Left cardiac atrium (tissue), 4 donors: ENCODE results near the gene GRK3. TPM values are rescaled to one million over a fixed set of nuclear protein-coding genes. Genes with fewer than 3 reads are reported as not detected.
"Not testable (repeated sequence)": the region's sequence is repeated elsewhere in the genome, so short reads cannot be mapped to it uniquely, and the experiment has no call there.

Source experiments
- ATAC-seq, 2 donors: fragments of 200-7000 bp; cut with Tn5 transposase; one replicate each; pipeline ENCODE4 v1.9.1; 2020; ENCODE audit warnings: mild to moderate bottlenecking in 2 of 2, moderate library complexity in 2 of 2
- DNase-seq: peaks from one replicate; pipeline ENCODE4 v3.0.0-alpha.2; 2020
- intact Hi-C, 2 donors: fragments of 100-400 bp; cut with DNase I; formaldehyde crosslinking; loops; one replicate each; pipeline versions ENCODE4 v1.14.1 to v1.15.1; 2022 to 2023
- total RNA-seq, 2 donors: library from RNA; stranded (reverse); fragmentation: NEBNext Ultra II Directional; extraction: Animal tissue kit (Norgen Biotek cat#: 25700); gene quantifications; one replicate each; pipeline ENCODE4 v1.2.1, GENCODE V29; 2021
- donor health status: DM: no; HTN: yes; CAD: no.
- donor health status: DM: no; HTN: yes; CAD: no; lungs with severe emphysema.
- donor health status: DM: yes; HTN: yes; CAD: no.
- donor health status: Dilated cardiomyopathy.

The GRK3 gene
- total RNA-seq, 2 donors from 2014 or later = 12.2 to 20.5 TPM

DNA sequence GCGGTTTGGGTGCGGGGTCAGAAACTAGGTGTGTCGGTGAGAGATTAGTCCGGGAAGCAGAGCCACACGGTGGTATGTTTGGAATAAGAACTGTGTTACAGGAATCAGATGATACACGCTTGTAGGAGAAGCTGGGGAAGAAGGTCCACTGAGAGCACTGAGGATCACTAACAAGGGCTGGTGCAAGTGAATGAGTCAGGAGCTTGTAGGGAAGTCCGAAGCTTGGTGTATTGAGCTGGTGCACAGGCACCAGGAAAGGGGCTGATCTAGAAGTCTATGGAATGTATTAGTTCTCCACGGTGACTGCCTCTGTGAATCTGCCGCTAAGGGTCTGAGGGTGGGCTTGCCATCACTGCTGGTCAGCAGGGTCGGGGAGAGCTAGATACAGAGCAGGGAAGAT, 18.8 kb upstream of the GRK3 start:
- ATAC-seq (no peak), DNase-seq (no peak)
- intact Hi-C loops = loop anchor here in 1 of 2 donors (10.0 kb wide), 1 partner anchor 159 kb away; no protein-coding TSS in a partner anchor

DNA sequence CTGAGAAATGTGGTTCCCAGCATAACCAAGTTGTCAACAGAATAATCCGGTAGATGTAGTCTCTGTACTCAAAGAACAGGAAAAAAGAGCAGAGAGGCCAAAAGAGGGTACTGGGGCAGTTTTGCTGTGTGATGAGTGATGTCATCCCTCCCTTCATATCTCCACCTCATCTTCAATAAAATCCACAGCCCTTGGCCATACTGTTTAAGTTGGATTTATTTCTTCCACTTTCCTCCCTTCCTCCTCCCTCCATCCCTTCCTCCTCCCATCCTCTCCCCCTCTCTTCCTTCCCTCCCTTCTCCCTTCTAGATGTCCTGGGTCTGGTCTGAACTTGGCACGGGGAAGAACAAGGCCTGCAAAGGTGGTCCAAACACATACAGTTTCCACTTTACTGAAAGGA, 18.2 kb upstream of the GRK3 start:
- DNase-seq (no peak), ATAC-seq (no peak)
- intact Hi-C loops = loop anchor here in 1 of 2 donors (10.0 kb wide), 1 partner anchor 159 kb away; no protein-coding TSS in a partner anchor

DNA sequence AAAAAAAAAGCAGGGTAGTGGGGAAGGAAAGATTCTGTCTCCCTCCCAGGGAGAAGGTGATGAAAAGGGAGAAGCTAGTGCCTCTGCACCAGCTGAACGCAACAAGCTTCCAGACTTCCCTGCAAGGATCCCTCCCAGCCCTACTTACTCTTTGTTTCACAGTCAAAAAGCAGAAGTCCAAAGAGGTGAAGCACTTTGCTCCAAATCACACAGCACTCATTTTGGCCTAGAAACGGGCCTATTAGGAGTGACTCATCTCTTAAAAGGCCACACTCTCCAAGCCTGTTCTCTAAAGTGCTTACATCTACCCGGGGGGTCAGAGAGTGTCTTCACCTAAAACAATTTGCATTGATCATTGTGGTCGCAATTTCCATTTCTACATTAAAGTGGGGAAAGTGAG, 17.7 kb upstream of the GRK3 start:
- DNase-seq (no peak), ATAC-seq (peak in 1 of 2 donors; percentile 59)
- intact Hi-C loops = loop anchor here in 1 of 2 donors (10.0 kb wide), 1 partner anchor 158 kb away; no protein-coding TSS in a partner anchor

DNA sequence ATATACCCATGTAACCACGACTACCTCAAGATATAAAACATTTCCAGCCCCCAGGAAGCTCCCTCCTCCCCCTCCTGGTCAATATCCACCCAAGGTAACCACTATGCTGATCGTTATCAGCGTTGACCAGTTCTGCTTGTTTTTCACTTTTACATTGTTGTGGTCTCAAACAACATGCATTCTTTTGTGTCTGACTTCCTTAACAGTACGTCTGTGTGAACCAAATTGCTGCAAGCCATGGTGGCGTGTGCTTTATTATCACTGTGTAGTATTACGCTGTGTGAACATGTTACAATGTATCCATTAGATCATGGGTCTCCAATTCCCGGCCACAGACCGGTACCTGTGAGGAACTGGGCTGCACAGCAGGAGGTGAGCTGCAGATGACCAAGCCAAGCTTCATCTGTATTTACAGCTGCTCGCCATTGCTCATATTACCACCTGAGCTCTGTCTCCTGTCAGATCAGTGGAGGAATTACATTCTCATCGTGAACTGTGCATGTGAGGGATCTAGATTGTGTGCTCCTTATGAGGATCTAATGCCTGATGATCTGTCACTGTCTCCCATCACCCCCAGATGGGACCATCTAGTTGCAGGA, 15.5 kb upstream of the GRK3 start:
- ATAC-seq (no peak), DNase-seq (no peak)
- intact Hi-C loops = loop anchor here in 1 of 2 donors (10.0 kb wide), 1 partner anchor 156 kb away; no protein-coding TSS in a partner anchor

DNA sequence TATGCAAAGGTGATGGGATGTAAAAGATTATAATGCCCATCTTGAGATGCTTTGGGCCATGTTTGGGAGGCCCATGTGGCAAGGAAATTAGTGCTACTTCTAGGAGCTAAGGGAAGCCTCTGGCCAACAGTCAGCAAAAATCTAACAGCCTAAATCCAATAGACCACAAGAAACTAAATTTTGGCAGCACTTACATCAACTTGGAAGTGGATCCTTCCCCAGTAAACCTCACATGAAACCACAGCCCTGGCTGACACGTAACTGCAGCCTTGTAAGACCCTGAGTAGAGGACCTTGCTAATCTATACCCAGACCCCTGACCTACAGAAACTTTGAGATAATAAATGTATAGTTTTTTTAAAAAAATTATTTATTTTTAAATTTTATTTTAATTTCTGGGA, 13.1 kb upstream of the GRK3 start:
- ATAC-seq (no peak), DNase-seq (no peak)
- intact Hi-C loops = loop anchor here in 1 of 2 donors (10.0 kb wide), 1 partner anchor 153 kb away; no protein-coding TSS in a partner anchor

DNA sequence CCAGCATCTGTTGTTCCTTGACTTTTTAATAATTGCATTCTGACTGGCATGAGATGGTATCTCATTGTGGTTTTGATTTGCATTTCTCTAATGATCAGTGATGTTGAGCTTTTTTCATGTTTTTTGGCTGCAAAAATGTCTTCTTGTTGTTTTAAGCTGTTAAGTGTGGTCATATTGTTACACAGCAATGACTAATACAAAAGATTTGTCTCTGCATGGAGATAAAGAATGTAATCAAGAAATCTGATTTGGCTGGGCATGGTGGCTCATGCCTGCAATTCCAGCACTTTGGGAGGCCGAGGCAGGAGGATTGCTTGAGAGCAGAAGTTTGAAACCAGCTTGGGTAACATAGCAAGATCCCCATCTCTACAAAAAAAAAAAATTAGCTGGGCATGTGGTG, 12.1 kb upstream of the GRK3 start:
- ATAC-seq, DNase-seq: not testable (repeated sequence)
- intact Hi-C loops = loop anchor here in 1 of 2 donors (10.0 kb wide), 1 partner anchor 152 kb away; no protein-coding TSS in a partner anchor

DNA sequence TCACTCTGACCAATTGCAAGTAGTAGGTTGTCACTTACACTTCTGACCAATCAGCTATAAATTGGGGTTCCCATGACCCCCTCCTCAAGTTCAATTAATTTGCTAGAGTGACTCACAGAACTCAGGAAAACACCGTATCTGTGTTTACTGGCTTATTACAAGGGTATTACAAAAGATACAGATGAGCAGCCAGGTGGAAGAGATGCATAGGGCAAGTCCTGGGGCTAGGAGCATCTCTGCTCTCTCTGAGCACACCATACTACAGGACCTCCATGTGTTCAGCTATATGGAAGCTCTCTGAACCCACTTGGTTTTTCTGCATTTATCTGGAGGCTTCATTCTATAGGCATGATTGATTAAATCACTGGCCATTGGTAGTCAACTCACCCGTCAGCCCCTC, 11.3 kb upstream of the GRK3 start:
- intact Hi-C loops = loop anchor here in 1 of 2 donors (10.0 kb wide), 1 partner anchor 152 kb away; no protein-coding TSS in a partner anchor
- ATAC-seq (no peak), DNase-seq (no peak)

DNA sequence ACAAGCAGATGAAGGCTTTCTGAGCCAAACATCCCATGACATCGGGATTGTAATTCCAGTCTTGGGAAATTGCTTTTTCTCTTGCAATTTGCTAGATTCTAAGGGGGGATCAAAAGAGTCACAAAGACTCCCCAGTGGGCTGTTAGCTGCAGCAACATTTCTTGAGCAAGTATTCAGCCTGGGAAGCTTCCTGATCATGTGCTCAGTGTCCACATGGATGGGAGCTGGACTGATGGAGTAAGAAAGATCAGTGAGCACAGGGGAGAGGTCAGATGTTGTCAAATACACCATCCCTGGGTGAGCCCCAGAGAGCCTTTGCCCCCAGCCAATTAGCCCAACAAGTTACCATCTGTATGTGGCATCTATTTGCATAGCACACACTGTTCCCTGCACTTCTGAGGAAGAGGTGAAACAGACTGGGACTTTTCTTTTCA, 10.2 kb upstream of the GRK3 start:
- intact Hi-C loops = loop anchor here in 1 of 2 donors (10.0 kb wide), 1 partner anchor 151 kb away; no protein-coding TSS in a partner anchor
- ATAC-seq = peak in 1 of 2 donors; percentile 80
- DNase-seq = no peak

DNA sequence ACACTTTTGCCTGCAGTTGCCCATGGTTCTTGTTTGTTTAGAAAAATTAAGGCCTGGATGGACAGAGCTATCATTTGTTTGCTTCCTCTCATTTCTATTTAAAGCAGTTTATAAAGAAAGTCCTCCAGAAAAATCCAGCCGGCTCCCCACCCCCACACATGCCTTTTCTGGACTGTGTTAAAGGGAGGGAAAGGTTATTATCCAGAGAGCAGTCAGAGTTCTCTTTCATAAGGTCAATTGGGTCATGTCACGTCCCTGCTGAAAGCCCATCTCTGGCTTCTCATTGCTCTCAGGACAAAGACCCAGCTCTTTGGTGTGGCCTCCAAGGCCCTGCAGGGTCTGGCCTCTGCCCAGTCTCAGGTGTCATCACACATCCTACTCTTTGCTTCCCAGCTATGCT, 9.8 kb upstream of the GRK3 start:
- peak in 1 of 2 donors; percentile 42 for ATAC-seq
- DNase-seq = no peak
- intact Hi-C loops = loop anchor here in 1 of 2 donors (10.0 kb wide), 1 partner anchor 150 kb away; no protein-coding TSS in a partner anchor

DNA sequence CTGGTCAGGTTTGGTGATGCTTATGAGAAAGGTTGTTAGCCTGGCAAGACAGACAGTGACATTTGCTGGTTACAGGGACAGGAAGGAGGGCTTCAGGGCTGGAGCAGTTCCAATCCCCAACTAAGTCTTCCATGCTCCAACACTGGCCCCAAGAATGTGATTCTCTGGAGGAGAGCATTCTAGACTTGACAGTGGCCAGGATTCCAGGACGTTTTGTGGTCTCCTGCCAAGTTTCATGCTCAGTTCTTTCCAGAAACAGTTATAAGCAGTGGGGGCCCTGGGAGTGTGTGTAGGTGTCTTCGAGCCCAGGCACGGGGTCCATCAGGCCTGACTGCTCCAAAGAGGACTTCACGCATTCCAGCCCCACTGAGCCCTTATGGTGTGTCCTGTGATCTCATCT, 8.9 kb upstream of the GRK3 start:
- intact Hi-C loops = loop anchor here in 1 of 2 donors (10.0 kb wide), 1 partner anchor 149 kb away; no protein-coding TSS in a partner anchor
- DNase-seq (no peak), ATAC-seq (no peak)

DNA sequence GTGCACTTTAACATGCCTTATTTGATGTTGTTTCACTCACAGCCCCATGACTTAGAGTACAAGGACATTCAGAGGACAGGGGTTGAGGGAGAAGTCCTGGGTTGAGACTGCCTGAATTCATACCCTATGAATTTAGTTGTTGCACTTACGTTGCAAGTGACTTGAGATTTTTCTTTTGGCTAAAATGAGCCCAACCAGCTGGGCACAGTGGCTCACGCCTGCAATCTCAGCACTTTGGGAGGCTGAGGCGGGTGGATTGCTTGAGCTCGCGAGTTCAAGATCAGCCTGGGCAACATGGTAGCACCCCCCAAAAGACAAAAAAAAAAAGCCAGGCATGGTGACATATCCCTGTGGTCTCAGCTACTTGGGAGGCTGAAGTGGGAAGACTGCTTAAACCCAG, 7.3 kb upstream of the GRK3 start:
- intact Hi-C loops = loop anchor here in 1 of 2 donors (10.0 kb wide), 1 partner anchor 148 kb away; no protein-coding TSS in a partner anchor
- no peak for ATAC-seq
- no peak for DNase-seq

DNA sequence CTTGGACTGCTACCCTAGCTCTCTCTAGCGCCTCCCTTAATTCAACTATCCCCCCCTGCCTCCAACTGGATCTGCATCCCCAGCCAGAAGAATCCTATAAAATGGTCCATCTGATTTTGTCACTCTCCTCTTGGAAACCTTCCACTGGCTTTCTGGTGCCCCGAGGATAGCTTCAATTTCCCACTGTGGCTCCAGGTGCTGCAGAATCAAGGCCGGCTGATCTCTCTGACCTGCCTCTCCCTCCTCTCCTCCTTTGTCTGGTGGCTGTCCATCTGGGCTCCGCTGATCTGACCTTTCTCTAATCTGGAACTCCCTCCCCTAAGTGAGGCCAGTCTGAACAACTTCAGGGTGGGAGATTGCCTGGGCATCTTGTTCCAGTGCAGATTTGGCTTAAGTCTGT, 6.1 kb upstream of the GRK3 start:
- intact Hi-C loops = loop anchor here in 1 of 2 donors (10.0 kb wide), 1 partner anchor 146 kb away; no protein-coding TSS in a partner anchor
- DNase-seq = no peak
- no peak for ATAC-seq

DNA sequence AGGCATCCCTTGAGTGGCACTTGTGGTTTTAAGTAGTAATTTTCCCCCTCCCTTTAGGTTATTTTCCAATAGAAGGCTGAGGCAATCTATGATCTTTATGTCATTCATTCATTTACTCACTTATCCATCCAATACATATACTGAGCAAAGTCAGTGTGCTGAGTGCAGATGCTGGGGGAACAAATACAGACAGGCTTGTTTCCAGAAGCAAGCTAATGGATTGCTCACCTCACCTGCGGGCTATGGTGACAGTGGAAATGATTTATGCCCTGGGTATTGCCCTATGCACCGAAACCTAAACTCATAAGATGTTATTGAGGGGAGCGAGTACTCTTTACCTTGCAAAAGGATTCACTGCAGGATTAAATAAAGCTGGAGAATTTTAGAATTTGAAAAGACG, 4.6 kb upstream of the GRK3 start:
- not testable (repeated sequence) for DNase-seq, ATAC-seq
- intact Hi-C loops = loop anchor here (10.0 kb wide), 2 partner anchors 145 to 215 kb away; no protein-coding TSS in a partner anchor

DNA sequence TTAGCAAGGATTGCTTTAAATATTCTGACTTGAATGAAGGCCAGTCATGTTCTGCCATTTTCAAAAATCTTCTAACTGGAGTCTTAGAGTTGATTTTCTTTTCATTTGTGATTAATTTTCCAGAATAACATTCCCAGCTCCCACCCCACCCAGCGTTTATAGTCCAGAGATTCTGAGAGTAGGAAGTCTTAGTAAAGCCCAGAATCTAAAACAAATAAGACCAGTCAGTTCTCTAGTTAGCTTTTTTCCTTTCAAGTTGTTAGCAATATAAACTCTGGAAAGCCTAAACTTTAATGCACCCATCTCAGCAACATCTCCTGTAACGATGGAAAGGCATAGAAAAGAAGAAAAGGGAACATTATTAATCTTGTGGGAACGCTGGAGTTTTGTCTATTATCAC, 3.3 kb upstream of the GRK3 start:
- intact Hi-C loops = loop anchor here in 1 of 2 donors (10.0 kb wide), 1 partner anchor 214 kb away; no protein-coding TSS in a partner anchor
- not testable (repeated sequence) for ATAC-seq, DNase-seq

DNA sequence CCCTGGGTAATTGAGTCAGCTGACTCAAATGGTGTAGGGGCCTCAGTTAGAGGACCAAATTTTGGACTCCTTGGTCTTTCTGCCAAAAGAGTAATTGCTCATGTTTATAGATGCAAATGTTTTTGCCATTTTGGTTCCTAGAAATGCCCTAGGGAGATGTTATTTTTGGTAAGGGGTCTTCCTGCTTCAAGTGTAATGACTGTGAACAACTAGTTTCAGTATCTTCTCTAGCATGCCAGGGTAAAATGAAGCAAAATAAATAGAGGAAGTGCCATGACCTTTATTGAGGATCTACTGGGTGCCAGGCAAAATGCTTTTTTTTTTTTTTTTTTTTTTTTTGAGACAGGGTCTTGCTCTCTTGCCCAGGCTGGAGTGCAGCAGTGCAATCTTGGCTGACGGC, 2.5 kb upstream of the GRK3 start:
- not testable (repeated sequence) for DNase-seq, ATAC-seq
- intact Hi-C loops = loop anchor here in 1 of 2 donors (10.0 kb wide), 1 partner anchor 213 kb away; no protein-coding TSS in a partner anchor

DNA sequence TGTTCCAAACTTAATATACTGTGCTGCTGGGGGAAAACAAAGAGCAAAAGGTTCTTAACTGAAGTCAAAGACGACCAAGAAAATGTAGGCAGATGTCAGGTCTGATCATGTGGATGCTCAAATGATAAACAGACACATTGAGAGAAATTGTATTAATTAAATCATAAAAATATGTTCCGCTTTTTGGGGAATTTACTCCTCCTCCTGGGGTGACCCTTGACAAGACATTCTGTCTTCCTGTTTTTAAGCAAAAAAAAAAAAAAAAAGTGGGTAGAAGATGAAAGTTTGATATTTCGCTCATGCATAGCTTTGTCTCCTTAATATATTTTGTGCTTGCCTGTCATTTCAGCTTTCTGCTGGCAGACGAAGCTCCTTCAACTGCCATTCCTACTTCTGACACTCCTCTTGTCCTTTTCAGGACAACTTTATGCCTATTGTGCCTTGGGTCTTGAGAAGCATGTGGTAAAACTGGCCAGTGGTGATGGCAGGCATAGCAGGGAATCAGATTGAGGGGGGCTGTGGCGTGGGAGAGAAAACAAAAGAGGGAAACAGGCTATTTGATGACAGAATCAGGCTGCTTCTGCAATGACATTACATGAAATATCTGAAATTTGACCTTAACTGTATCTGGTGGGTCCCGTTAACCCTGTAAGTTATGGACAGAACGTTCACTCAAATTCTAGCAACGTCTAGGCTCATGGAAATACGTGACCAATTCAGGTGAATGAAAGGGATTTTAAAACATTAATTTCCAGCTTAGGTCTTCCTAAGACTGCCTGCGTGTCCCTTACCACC, 1.3 kb upstream of the GRK3 start:
- not testable (repeated sequence) for ATAC-seq, DNase-seq
- intact Hi-C loops = loop anchor here in 1 of 2 donors (10.0 kb wide), 1 partner anchor 212 kb away; no protein-coding TSS in a partner anchor

DNA sequence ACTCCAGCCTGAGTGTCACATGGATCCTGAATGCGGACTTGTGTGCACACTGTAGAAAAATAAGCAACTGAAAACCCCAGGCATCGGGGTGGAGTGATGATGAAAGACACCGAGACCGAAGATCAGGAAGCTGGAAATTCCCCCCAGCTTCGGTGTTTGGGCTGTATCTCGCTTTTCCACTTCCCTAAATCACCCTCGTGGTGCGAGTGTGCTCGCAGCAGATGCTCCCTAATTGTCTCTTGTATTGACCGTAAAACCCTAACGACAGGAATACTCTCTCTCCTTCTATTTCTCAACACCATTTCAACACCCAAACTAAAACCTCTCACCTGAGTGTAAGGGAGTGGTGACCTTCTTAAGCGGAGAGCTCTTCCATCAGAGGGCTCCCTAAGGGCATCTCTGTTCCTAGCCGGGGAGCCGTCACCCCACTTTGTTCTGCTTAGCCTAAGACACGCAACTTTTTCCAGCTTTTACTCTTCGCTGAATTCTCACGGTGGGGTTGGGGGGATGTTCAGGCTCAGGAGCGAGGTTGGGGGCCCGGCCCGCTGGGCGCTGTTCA, 635 bp upstream of the GRK3 start:
- DNase-seq (no peak), ATAC-seq (peak; percentile 16 to 50)
- intact Hi-C loops = loop anchor here in 1 of 2 donors (10.0 kb wide), 1 partner anchor 211 kb away; no protein-coding TSS in a partner anchor

DNA sequence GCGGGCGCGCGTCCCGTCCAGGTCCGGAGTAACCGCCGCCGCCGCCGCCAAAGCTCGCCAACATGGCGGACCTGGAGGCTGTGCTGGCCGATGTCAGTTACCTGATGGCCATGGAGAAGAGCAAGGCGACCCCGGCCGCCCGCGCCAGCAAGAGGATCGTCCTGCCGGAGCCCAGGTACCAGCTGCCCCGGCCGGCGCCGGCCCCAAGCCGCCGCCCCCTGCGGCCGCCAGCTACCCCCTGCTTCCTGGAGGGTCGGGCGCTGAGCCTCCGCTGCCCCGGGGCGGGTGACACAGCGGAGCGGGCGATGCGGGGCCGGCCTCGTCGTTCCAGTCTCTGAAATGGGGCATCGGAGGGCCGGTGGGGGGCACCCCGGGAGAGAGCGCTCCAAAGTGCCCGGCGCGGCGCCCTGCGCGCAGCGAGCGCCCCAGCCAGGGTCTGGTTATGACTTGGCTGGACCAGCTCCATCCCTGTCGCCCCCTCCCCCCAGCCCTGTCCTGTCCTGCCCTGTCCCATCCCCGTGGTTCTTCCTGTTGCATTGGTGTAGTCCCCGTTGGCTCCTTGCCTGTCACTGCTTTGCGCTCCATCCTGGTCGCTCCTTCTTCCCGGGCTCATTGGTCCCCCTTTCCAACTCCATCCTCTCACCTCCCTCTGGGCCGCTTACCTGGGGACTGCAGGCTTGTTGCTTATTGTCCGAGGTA, 653 bp downstream of the GRK3 start:
- peak; percentile 39 for DNase-seq
- intact Hi-C loops = loop anchor here in 1 of 2 donors (10.0 kb wide), 1 partner anchor 210 kb away; no protein-coding TSS in a partner anchor

More for the DNA sequence above, 653 bp downstream of the GRK3 start:
- ATAC-seq = peak; percentile 4 to 29
